Raji (cell line): ENCODE data around the gene TLL2.

ENCODE experiments used
- POLR2A ChIP-seq: IDR thresholded peaks from 2 replicates; pipeline ENCODE4 v1.6.1; 2011; ENCODE audit warnings: low read depth, low read length, control low read depth; ENCODE audit not compliant: insufficient read depth

Gene TLL2

DNA sequence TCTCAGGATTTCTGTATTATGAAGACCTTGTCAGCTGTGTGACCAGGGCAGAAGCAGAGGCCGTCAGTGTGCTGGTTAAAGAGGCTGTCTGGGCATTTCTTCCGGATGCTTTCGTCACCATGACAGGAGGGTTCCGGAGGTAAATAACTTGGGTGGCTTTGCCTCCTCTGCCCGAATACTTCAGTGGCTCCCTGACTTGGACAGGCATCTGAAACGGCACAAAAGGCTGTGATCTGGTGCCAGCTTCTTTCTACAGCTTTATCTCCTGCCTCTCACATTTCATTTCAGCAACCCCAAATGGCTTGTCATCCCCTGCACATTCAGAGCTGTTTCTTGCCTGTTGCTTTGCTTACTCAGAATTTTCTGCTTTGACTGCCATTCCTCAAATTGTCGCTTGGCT is 186.3 kb downstream of the TLL2 start:
- TF ChIP-seq POLR2A = no peak

DNA sequence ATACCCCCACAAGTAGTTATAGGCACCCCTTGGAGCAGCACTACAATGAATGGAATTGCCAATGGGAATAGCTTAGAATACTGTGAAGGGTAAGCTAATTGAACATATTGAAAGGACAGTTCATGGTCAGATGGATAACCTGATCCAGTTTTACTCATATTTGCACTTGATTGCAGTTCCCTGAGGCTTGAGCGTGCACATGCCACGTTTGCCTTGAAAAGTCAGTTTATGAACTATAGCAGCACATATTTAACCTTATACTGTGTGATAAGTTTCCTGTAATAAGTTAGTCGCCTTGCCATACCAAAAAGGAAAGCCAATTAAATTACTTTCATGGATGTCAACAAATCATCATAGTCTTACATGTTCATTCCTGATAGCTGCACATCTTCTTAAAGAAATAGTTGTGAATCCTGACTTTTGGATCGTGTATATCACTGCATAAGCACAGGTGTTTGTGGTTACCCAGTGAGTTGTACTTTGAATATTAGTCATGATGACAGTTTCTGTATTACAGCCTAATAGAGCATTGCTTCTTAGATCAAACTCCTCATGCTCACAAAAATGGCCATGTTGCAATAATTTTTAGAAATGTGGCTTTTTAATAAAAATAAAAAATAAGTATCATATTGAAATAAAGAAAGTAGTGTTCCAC is 187.9 kb downstream of the TLL2 start:
- no peak for TF ChIP-seq POLR2A

DNA sequence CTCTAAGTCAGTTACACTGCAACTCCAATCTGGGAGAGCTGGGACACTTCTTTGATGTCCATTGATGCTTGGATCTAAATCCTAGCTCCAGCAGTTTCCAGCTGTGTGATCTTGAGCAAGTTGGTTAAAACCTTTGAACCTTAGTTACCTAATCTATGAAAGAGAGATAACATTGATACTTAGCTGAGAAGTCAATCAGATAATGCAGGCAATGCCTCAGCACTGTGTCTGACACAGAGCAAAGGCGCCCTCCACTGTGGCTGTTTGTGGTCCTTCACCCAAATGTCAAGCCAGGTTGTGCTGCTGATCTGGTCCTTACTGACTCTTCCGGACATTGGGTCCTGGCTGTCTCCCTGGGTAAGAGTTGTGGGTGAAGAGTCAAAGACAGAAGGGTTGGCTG is 189.3 kb downstream of the TLL2 start:
- TF ChIP-seq POLR2A = no peak

DNA sequence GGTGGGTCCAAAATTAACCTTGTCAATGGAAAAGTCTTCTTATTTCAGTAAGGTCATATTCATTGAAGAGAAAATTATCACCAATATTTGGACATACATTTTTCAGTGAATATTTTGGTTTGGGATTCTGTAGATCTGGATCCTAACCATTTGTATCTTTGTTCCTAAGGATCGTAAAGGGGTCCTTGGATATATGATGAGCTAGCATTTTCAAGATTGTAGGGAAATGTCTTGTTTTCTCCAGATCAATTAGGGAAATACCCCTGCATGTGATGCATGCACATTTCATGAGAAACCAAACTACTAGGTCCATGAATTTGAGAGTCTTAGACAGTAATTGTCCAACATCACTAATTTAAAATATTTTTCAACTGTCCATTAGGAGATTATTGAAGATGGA is 191.5 kb downstream of the TLL2 start:
- TF ChIP-seq POLR2A = no peak

DNA sequence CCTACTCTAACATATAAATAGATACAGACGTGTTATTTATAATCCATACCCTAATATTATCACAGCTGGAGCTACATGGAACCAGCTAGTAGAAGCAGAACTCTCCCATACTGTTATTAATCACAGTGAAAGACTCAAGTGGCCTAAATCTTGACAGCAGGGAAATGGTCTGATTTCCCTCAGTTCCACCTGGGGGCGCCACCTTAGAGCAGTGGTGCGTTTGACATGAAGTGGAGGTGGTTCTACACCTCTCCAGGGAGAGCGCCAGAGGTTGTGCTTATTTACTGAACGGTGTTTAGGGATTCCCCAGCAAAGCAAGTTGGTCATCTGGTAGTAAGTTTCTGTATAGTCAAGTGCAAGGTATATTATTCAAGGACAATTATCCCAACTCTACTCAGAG is 191.9 kb downstream of the TLL2 start:
- TF ChIP-seq POLR2A = no peak

DNA sequence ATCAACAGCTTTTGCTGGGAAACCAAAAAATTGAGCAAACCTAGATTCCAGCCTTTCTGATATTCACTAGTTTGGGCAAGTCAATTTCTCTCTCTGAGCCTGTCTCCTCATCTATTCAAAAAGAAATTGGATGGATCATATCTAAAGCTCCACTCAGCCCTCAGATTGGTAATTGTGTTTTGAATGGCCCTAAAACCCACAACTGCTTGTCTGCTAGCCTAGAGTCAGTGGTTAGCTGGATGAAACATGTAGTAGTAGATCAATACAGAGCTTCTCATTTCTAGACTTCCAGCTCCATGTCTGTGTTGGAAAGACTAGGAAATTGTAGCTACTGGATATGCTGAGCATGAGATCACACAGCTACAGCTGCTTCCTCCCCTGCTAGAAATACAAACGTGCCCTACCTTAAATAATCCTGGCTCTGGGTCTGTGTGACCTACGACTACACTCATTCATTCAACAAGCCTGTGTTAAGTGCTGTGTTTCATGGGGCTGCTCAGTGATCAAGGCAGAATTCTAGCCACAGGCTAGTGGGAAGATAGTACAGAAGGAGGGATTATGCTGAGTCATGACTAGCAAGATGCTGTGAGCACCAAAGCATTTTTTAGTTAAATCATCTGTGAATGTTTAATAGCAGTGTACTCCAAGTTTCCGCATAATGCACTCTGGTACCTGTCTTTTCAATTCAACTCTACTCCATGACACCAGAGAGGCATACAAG is 193.8 kb downstream of the TLL2 start:
- no peak for TF ChIP-seq POLR2A

DNA sequence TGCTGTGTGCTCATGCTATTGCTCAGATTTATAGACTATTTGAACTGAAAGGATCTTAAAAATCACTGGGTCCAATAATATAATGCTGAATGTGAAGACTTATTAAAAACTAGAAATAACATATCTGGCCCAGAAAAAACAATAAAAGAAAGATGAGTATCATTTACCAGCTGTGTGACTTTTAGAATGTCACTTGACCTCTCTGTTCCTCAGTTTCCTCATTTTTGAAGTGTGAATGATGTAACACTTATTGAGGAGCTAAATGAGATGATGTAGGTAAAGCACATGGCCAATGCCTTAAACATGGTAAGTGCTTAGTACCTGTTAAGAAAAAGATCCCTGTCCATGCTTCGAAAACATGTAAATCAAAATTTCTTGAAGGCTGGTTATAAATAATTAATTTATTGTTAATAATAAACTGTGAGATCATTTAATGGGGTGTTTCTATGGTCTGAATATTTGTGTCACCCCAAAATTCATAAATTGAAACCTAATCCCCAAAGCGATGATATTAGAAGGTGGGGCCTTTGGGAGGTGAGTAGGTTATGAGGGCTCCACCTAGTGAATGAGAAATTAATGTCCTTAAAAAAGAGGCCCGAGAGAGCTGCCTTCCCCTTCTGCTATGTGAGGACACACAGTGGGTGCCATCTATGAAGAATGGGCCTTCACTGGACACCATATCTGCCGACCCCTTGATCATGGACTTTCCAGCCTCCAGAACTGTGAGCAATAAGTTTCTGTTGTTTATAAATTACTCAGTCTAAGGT is 196.5 kb downstream of the TLL2 start:
- TF ChIP-seq POLR2A = no peak
